HCT116 (cell line): Measurements from ENCODE around the gene MEF2B. TPM values are rescaled to one million over a fixed set of nuclear protein-coding genes. Genes with fewer than 3 reads are reported as not detected.

Experiments
- ATAC-seq: fragments of 200-7000 bp; cut with Tn5 transposase; 2 replicates; pipeline ENCODE4 v1.9.1; 2020; ENCODE audit warnings: mild to moderate bottlenecking, moderate library complexity
- BruUV-seq: library from RNA; stranded (reverse); fragments of 400-500 nt; replicated peaks from 2 replicates; lab custom pipeline; 2021; lab: Mats Ljungman, UMichigan
- CTCF ChIA-PET: fragments of 300-600 bp; sonication (Branson Sonifier 250); formaldehyde crosslinking; loops from one replicate; lab custom pipeline; 2021; ENCODE audit warnings: antibody characterized with exemption; lab: Charles Lee
- POLR2A ChIA-PET: fragments of 300-600, 350-600 bp; sonication (Branson Sonifier 250); formaldehyde crosslinking; loops from one replicate; lab custom pipeline; 2021; ENCODE audit warnings: antibody characterized with exemption; lab: Charles Lee
- RAD21 ChIA-PET, 2 experiments: fragments of 300-600 bp; sonication (Branson Sonifier 250); formaldehyde crosslinking; loops; one replicate each; lab custom pipeline; 2023; ENCODE audit warnings: low total read pairs in 2 of 2; ENCODE audit not compliant: uncharacterized antibody in 2 of 2, unreplicated experiment in 2 of 2, low non-redundant PET in 1 of 2; lab: Charles Lee
- DNase-seq: peaks from one replicate; pipeline ENCODE4 v3.0.0-alpha.2; 2010; ENCODE audit warnings: low read depth, low spot score
- H2AFZ ChIP-seq: fragments of 200-600 bp; shearing (Covaris generic), sonication (generic); 2 replicates; pipeline ENCODE4 v1.6.1; 2017; ENCODE audit warnings: low read depth, mixed run types, mixed read lengths, antibody characterized with exemption, low read length; ENCODE audit not compliant: poor library complexity, severe bottlenecking
- H3K27ac ChIP-seq: 2 replicates; pipeline ENCODE4 v1.5.1; 2012; ENCODE audit warnings: low read depth, low read length
- H3K27me3 ChIP-seq: fragments of 200-600 bp; sonication (generic); 2 replicates; pipeline ENCODE4 v1.6.1; 2016; ENCODE audit warnings: mixed run types, low read length, mixed read lengths; ENCODE audit not compliant: insufficient read depth
- H3K36me3 ChIP-seq, 2 experiments: fragments of 200-500 bp in 1 of 2; fragments of 200-600 bp in 1 of 2; sonication (Bioruptor generic) in 1 of 2; sonication (generic) in 1 of 2; 2 replicates each; pipeline versions ENCODE4 v1.5.1 to v1.6.1; 2014 to 2016; ENCODE audit warnings: low read length in 2 of 2, inconsistent platforms in 1 of 2, mixed read lengths in 1 of 2, mixed run types in 1 of 2; ENCODE audit not compliant: insufficient read depth in 2 of 2, control insufficient read depth in 1 of 2
- H3K4me1 ChIP-seq, 2 experiments: fragments of 200-600 bp in 1 of 2; sonication (generic) in 1 of 2; 2 replicates each; pipeline versions ENCODE4 v1.5.1 to v1.6.1; 2012 to 2017; ENCODE audit warnings: low read length in 2 of 2, inconsistent platforms in 1 of 2, mild to moderate bottlenecking in 1 of 2, mixed read lengths in 1 of 2, mixed run types in 1 of 2, moderate library complexity in 1 of 2; ENCODE audit not compliant: insufficient read depth in 2 of 2, control insufficient read depth in 1 of 2
- H3K4me2 ChIP-seq: fragments of 200-600 bp; sonication (generic); 2 replicates; pipeline ENCODE4 v1.6.1; 2017; ENCODE audit warnings: mixed run types, low read length, mixed read lengths
- H3K4me3 ChIP-seq, 2 experiments: fragments of 200-600 bp in 1 of 2; sonication (generic) in 1 of 2; replicated peaks in 1 of 2; 2 replicates each; pipeline ENCODE4 v1.5.1; 2011 to 2016; ENCODE audit warnings: low read length in 2 of 2, control low read depth in 1 of 2, low read depth in 1 of 2, mild to moderate bottlenecking in 1 of 2, mixed read lengths in 1 of 2, mixed run types in 1 of 2
- H3K79me2 ChIP-seq: fragments of 200-600 bp; sonication (generic); 2 replicates; pipeline ENCODE4 v1.6.1; 2017; ENCODE audit warnings: mild to moderate bottlenecking, mixed run types, low read length, moderate library complexity, mixed read lengths; ENCODE audit not compliant: insufficient read depth
- H3K9ac ChIP-seq: fragments of 200-600 bp; sonication (generic); 2 replicates; pipeline ENCODE4 v1.6.1; 2016; ENCODE audit warnings: low read length, mixed read lengths
- H3K9me2 ChIP-seq: fragments of 200-600 bp; sonication (generic), shearing (Covaris generic); 2 replicates; pipeline ENCODE4 v1.6.1; 2017; ENCODE audit warnings: mixed run types, mild to moderate bottlenecking, moderate library complexity; ENCODE audit not compliant: insufficient read depth
- H3K9me3 ChIP-seq, 2 experiments: fragments of 200-500 bp in 1 of 2; fragments of 200-600 bp in 1 of 2; sonication (Bioruptor generic) in 1 of 2; sonication (generic) in 1 of 2; 2 replicates each; pipeline ENCODE4 v1.6.1; 2014 to 2017; ENCODE audit warnings: low read length in 2 of 2, mixed read lengths in 2 of 2, inconsistent platforms in 1 of 2, low read depth in 1 of 2, mild to moderate bottlenecking in 1 of 2, mixed run types in 1 of 2, moderate library complexity in 1 of 2; ENCODE audit not compliant: control insufficient read depth in 1 of 2, insufficient read depth in 1 of 2
- H4K20me1 ChIP-seq: fragments of 200-600 bp; sonication (generic), shearing (Covaris generic); 2 replicates; pipeline ENCODE4 v1.6.1; 2017; ENCODE audit warnings: mixed run types, mild to moderate bottlenecking, moderate library complexity; ENCODE audit not compliant: insufficient read depth
- ATF3 ChIP-seq: IDR thresholded peaks from 2 replicates; pipeline ENCODE4 v1.6.1; 2012
- CBX3 ChIP-seq: IDR thresholded peaks from 2 replicates; pipeline ENCODE4 v1.6.1; 2012; ENCODE audit warnings: low read depth
- CEBPB ChIP-seq: IDR thresholded peaks from 2 replicates; pipeline ENCODE4 v1.6.1; 2012; ENCODE audit warnings: low read depth
- EGR1 ChIP-seq: IDR thresholded peaks from 2 replicates; pipeline ENCODE4 v1.6.1; 2012; ENCODE audit warnings: low read depth
- ELF1 ChIP-seq: IDR thresholded peaks from 2 replicates; pipeline ENCODE4 v1.6.1; 2012; ENCODE audit warnings: low read depth, borderline replicate concordance
- EZH2 ChIP-seq: fragments of 200-600 bp; sonication (generic); IDR thresholded peaks from 2 replicates; pipeline ENCODE4 v1.6.1; 2017; ENCODE audit warnings: antibody characterized with exemption, mixed run types
- FOSL1 ChIP-seq: IDR thresholded peaks from 2 replicates; pipeline ENCODE4 v1.6.1; 2012; ENCODE audit warnings: low read depth
- POLR2AphosphoS5 ChIP-seq: IDR thresholded peaks from 2 replicates; pipeline ENCODE4 v1.6.1; 2011; ENCODE audit warnings: mild to moderate bottlenecking, low read depth, low read length, moderate library complexity
- RAD21 ChIP-seq: IDR thresholded peaks from 2 replicates; pipeline ENCODE4 v1.6.1; 2012; ENCODE audit warnings: low read depth, mild to moderate bottlenecking
- SIN3A ChIP-seq: IDR thresholded peaks from 2 replicates; pipeline ENCODE4 v1.6.1; 2012; ENCODE audit warnings: low read depth
- TCF7L2 ChIP-seq: IDR thresholded peaks from 2 replicates; pipeline ENCODE4 v1.7.0; 2011; ENCODE audit warnings: borderline replicate concordance, inconsistent platforms; ENCODE audit not compliant: insufficient read depth, insufficient read length; ENCODE audit errors: extremely low read depth
- YY1 ChIP-seq: IDR thresholded peaks from 2 replicates; pipeline ENCODE4 v1.6.1; 2011; ENCODE audit warnings: low read length, low read depth, moderate library complexity, mild to moderate bottlenecking; ENCODE audit not compliant: insufficient replicate concordance; ENCODE audit errors: extremely low read depth
- ZBTB33 ChIP-seq: IDR thresholded peaks from 2 replicates; pipeline ENCODE4 v1.6.1; 2011; ENCODE audit warnings: mild to moderate bottlenecking, low read length, moderate library complexity; ENCODE audit not compliant: insufficient replicate concordance; ENCODE audit errors: extremely low read depth
- ZNF274 ChIP-seq: fragments of 200-500 bp; sonication (Bioruptor generic); IDR thresholded peaks from 2 replicates; pipeline ENCODE4 v1.6.1; 2014; ENCODE audit warnings: mild to moderate bottlenecking, low read depth, low read length, inconsistent platforms
- intact Hi-C: fragments of 100-400 bp; cut with micrococcal nuclease; formaldehyde crosslinking; loops from 2 replicates; pipeline ENCODE4 v1.10.0; 2022
- total RNA-seq: library from RNA; stranded (reverse); gene quantifications from one replicate; pipeline ENCODE4 v1.2.1, GENCODE V29; 2021; ENCODE audit not compliant: unreplicated experiment
- TF ChIP-seq, protein P1 (sequence below): IDR thresholded peaks from 2 replicates; pipeline ENCODE4 v1.6.1; 2012; ENCODE audit warnings: low read depth
- TF ChIP-seq, protein P2 (sequence below), 3 experiments: fragments of 200-600 bp in 1 of 3; sonication (generic) in 1 of 3; IDR thresholded peaks in 2 of 3; conservative IDR thresholded peaks in 1 of 3; 2 replicates each; pipeline ENCODE4 v1.5.1; 2012 to 2017; ENCODE audit warnings: low read depth in 2 of 3, low read length in 2 of 3, antibody characterized with exemption in 1 of 3, borderline replicate concordance in 1 of 3, control low read depth in 1 of 3, mild to moderate bottlenecking in 1 of 3, mixed read lengths in 1 of 3, mixed run types in 1 of 3, moderate library complexity in 1 of 3; ENCODE audit not compliant: insufficient read depth in 1 of 3

The MEF2B gene
- total RNA-seq, 1 experiment from 2014 or later: 7.9 TPM

DNA sequence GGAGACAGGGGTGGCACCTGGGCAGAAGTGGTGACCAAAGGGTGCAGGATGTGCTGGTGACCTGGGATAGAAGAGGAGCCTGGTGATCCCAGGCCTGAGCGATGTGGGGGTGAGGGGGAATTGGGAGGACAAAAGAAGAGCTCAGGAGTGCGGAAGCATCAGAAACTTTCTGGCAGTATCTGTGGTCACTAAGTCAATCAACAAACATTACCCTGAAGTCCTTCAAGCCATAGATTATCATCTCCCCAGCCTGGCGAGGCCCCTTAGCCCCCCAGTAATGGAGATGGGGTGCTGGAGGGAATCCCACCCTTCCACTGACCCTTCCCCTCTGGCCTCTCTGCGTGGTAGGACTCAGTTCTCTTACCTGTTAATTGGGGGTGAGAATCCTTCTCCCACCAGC is 10.5 kb downstream of the MEF2B start (continued):
- TF ChIP-seq, protein P1, sequence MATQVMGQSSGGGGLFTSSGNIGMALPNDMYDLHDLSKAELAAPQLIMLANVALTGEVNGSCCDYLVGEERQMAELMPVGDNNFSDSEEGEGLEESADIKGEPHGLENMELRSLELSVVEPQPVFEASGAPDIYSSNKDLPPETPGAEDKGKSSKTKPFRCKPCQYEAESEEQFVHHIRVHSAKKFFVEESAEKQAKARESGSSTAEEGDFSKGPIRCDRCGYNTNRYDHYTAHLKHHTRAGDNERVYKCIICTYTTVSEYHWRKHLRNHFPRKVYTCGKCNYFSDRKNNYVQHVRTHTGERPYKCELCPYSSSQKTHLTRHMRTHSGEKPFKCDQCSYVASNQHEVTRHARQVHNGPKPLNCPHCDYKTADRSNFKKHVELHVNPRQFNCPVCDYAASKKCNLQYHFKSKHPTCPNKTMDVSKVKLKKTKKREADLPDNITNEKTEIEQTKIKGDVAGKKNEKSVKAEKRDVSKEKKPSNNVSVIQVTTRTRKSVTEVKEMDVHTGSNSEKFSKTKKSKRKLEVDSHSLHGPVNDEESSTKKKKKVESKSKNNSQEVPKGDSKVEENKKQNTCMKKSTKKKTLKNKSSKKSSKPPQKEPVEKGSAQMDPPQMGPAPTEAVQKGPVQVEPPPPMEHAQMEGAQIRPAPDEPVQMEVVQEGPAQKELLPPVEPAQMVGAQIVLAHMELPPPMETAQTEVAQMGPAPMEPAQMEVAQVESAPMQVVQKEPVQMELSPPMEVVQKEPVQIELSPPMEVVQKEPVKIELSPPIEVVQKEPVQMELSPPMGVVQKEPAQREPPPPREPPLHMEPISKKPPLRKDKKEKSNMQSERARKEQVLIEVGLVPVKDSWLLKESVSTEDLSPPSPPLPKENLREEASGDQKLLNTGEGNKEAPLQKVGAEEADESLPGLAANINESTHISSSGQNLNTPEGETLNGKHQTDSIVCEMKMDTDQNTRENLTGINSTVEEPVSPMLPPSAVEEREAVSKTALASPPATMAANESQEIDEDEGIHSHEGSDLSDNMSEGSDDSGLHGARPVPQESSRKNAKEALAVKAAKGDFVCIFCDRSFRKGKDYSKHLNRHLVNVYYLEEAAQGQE: no peak
- TF ChIP-seq TCF7L2 (no peak), SIN3A (no peak), ELF1 (no peak)

GRCh38 chr19:19157808-19158207 is 12.3 kb downstream of the MEF2B start:
- ChIA-PET CTCF (interaction anchor here (1.6 kb wide), 1 partner anchor 10 kb away, joined by 3 read pairs; no protein-coding TSS in a partner anchor), RAD21 (no interaction called here)
- intact Hi-C loops: no loop called here
- TF ChIP-seq EZH2 (no peak), ZBTB33 (no peak), RAD21 (no peak), ZNF274 (no peak), ELF1 (no peak), CEBPB (no peak), CBX3 (no peak), ATF3 (no peak), POLR2AphosphoS5 (no peak), FOSL1 (no peak), YY1 (no peak), EGR1 (no peak)
- TF ChIP-seq, protein P2, sequence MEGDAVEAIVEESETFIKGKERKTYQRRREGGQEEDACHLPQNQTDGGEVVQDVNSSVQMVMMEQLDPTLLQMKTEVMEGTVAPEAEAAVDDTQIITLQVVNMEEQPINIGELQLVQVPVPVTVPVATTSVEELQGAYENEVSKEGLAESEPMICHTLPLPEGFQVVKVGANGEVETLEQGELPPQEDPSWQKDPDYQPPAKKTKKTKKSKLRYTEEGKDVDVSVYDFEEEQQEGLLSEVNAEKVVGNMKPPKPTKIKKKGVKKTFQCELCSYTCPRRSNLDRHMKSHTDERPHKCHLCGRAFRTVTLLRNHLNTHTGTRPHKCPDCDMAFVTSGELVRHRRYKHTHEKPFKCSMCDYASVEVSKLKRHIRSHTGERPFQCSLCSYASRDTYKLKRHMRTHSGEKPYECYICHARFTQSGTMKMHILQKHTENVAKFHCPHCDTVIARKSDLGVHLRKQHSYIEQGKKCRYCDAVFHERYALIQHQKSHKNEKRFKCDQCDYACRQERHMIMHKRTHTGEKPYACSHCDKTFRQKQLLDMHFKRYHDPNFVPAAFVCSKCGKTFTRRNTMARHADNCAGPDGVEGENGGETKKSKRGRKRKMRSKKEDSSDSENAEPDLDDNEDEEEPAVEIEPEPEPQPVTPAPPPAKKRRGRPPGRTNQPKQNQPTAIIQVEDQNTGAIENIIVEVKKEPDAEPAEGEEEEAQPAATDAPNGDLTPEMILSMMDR (IDR thresholded peaks at IDR 0.05 in 2 of 3, conservative IDR thresholded peaks at IDR 0.05 in 1 of 3; ENCODE audit: borderline replicate concordance in 1 of 3, insufficient read depth in 1 of 3, low read depth in 2 of 3, low read length in 2 of 3): no peak

More at GRCh38 chr19:19157808-19158207, 12.3 kb downstream of the MEF2B start:
- POLR2A ChIA-PET: no interaction called here
- Histone ChIP-seq H3K27me3 (no peaks in the 10 kb centered on the region), H3K4me3 (no peak overlapping the region), H3K4me2 (no peak overlapping the region), H3K9me2 (no peaks in the 10 kb centered on the region), H3K9me3 (no peaks in the 10 kb centered on the region), H3K79me2 (no peaks in the 10 kb centered on the region), H4K20me1 (no peaks in the 10 kb centered on the region), H3K4me1 (no peaks in the 10 kb centered on the region), H3K27ac (no peak overlapping the region), H2AFZ (no peak overlapping the region), H3K36me3 (no peaks in the 10 kb centered on the region), H3K9ac (no peak overlapping the region)
- BruUV-seq: no TSS peak
- no peak for ATAC-seq
- DNase-seq: no peak
